Astrocyte of the hippocampus (primary cell): ENCODE data around the gene TBC1D2B.

Experiments used
- DNase-seq: peaks from one replicate; pipeline ENCODE4 v3.0.0; 2011; ENCODE audit warnings: low read depth, low spot score

TBC1D2B gene

DNA sequence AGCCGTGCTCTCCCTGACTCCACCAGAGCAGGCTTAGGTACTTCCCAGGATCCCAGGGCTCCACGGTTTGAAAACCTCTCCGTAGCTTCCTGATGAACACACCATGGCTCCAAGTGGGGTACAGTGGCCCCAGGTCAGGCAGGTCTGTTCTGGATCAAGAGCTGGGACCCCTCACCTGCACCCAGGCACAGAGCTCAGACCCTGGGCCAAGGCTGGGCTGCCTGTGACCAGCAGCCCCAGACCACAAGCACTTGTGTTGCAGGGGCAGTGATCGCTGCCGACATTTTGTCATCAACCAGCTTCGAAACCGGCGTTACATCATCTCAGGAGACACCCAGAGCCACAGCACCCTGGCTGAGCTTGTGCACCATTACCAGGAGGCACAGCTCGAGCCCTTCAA is 20.2 kb upstream of the TBC1D2B start:
- no peak for DNase-seq

DNA sequence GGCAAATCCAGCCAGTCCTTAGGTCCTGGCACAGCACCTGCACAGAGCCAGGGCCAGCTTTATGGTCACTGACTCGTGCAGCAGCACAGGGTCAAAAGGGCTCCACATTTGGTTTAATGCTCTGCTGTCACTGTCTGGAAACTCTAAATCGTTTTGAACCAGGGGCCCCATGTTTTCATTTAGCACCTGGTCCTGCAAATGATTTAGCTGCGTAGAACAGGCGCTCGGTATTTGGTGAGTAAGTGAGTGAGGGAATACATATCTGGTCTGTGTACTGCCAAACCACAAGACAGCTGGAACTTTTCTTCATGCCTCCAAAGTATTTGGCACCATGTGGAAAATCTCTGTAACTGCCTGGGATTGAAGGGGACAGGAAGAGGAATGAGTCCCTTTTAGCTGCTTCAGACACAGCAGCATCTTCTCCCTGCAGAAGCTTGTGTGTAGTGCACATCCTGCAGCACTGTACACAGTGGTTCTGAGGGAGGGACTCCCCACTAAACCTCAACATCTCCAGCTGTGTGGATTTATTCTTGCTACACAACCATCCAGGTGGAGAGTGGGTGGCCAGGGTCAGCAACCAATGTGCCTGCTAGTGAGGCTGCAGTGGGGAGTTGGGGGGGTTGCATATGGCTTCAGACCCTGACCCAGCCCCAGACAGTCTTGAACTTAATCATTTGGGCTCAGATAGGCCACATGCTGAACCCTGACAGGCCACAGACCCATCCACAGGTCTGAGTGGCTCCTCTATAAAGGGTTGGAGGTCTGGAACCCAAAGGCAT is 15.9 kb upstream of the TBC1D2B start:
- DNase-seq, result peak; percentile 71

DNA sequence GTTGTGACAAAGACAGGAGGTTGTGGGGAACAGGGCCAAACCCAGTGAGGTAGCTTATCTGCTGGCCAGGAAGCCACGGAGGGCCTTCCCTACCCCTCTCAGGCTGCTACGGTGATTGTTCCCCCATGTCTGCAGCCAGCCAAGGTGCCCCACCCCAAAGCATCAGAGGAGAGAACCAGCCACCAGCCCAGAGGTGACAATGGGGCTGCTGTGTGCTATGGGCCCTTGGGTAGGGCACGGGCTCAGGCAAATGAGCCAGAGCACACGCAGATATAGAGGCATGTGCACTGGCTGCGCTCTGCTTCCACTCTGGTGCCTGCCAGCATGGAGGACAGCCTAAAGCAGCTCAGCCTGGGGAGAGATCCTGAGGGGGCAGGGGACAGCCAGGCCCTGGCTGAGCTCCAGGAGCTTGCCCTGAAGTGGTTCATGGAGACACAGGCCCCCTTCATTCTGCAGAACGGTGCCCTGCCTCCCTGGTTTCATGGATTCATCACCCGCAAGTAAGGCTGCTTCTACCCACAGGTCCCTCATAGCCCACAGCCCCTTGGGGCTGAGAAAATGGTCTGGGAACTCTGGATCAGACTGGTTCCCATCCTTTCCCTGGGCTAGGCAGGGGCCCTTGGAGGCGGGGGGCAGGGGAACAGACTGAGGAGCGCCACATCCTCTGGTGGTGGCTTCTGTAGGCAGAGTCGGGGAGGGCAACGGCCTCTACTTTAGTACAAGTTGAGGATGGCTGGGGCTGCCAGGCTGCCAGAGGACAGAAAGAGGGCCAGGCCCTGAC is 14.9 kb upstream of the TBC1D2B start, which contains the start of gene SH2D7:
SH2D7 (plus strand) TSS at position 301 of the 781 bp plus-strand sequence; CDS start at position 325, 24 bp downstream.
- DNase-seq, result no peak

DNA sequence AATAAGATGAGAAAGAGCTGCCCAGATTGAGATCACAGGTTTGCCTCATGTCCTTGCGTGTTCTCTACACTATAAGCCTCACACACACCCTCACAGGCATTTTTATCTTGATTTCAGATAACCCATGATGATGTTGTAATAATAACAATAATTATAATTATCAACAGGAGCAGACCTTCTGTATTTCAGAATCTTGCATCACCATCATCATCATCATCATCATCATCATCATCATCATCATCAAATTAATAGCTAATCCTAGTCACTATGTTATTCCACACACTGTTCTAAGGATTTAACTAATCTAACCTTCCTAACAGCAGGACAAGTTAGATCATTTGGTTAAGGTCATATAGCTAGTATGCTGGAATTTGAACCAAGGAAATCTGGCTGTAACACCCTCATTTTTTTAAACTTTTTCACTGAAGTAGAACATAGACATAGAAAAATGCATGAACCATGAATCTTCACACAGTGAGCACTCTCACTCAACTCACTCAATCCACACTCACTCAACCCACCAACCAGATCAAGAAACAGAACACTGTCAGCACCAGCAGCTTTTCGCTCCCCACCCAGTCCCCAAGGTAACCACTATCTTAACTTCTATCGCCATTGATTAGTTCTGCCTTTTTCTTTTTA is 13.0 kb upstream of the TBC1D2B start:
- DNase-seq, result no peak

- no peak for DNase-seq
These were observed 11.2 kb upstream of the TBC1D2B start for GRCh38 chr15:78088773-78089080.

DNA sequence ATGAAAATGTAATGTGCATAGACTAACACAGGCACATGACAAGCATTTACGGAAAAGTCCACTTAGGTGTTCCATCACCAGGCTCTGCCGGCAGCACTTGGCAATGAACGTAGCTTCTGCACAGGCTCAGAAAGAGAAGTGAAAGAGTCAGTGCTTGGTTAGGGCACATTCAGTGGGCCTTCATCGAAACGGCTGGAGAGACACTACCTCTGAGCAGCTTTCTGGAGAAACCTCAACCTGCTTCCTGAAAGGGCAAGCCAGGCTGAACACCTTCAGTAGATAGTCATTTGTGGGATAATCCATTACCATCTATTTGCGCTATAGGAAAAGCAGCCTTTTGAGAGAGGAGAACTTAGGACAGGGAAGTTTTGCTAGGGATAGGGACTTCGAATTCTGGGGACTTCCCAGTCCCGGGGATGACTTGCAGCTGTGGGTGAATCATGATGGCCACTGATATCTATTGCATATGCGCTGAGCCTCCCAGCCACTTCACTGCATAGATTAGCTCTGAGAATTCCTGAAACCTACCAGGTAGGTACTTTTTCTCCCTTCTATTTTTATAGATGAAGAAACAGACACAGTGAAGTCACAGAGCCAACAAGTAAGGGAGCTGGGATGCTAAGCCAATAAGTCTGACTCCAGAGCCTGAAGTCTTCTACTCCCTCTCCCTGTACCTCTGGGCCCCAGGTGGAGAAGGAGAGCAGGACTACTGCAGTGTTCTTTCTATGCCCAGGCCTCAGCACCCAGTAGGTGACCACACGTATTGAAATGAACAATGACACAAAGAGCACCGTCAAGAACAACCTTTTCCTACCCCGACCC is 10.7 kb upstream of the TBC1D2B start:
- DNase-seq, result no peak

- no peak for DNase-seq
These were observed 8.4 kb upstream of the TBC1D2B start for GRCh38 chr15:78085928-78086327.

DNA sequence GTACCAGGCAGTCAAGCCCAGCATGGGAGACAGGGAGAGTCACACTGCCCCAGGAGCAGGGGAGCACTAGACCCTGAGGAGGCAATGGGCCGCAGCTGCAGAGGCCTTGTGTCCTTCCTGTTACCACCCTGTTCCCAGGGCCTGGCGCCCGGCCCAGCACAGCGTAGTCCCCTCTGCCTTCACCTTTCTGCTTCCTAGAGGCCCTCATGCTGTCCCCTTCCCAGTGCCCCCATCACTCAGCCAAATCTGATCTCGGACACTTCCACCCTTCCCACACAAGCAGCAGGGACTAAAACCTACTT is 6.9 kb upstream of the TBC1D2B start:
- DNase-seq, result no peak

DNA sequence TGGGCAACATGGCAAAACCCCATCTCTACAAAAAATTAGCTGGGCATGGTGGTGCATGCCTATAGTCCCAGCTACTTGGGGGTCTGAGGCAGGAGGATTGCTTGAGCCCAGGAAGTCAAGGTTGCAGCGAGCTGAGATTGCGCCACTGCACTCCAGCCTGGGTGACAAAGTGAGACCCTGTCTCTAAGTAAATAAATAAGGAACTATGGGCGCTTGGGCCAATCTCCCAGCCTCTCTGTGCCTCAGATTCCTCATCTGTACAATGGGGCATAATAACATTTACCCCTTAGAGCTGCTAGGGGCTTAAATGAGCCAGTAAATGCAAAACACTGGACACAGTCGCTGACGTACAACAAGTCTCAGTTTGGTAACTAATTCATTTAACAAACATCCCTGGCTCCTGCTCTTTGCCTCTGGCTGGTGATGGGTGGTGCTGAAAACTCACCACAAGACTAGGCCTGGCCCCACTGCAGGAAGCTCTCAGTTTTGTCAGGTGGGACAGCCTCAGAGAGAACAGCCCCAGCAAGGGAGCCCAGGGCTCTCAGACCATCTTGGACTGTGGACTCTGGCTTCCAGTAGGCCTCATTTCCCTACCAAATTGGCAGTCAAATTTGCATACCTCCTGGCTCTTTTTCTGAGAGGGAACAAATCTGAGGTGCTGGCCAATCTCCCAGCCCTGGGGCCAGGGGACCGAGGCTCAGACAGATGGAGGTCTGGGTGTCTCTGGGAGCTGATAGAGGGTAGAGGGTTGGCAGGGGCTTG is 6.4 kb upstream of the TBC1D2B start:
- peak; percentile 21 for DNase-seq

DNA sequence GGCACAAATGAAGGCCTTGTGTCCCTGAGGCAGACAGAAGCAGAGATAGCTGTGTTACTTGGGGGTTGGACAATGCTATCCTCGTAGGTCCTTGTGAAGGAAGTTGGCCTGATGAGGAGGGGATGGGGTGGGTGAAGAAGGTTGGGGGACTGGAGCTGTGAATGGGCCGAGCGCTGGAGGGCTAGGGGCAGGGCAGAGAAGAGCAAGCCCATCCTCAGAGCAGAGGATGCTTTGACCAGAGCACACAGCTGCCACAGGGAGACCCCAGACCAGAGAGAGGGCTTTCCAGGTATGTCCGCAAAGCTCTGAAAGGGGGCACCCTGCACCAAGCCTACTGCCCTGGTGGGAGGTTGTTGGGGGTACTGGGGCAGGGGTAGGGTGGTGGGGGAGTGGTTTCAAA is 5.7 kb upstream of the TBC1D2B start:
- DNase-seq, result no peak

- DNase-seq, result no peak
These were observed 5.2 kb upstream of the TBC1D2B start for GRCh38 chr15:78082743-78083110.

DNA sequence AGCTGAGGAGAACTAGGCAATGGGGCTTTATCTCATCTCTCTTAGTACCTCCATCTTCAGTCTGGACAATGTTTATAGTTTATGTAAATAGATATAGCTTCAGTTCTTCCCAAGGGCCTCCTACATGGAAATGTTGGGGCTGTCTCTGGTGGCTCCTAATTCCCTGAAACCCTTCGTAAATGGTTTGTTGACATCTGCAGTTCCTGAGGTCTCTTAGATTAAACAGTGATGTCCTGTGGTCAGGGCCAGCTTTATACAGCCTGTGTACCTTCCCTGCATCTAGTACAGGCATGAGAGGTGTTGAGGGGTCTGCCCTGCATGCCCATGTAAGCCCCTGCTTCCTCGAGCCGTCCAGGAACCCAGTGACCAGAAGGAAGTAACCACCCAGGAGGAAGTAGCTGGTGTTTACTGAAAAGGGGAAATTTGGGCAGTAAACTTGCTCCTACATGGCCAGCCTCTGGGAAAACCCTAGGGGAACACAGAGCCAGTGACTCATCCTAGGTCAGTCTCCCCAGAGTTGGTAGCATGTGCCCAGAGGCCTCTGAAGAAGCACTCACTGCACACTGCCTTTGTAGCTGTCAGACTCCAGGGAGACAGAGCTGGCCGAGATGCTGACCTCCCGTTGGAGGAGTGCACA is 4.7 kb upstream of the TBC1D2B start:
- no peak for DNase-seq

DNA sequence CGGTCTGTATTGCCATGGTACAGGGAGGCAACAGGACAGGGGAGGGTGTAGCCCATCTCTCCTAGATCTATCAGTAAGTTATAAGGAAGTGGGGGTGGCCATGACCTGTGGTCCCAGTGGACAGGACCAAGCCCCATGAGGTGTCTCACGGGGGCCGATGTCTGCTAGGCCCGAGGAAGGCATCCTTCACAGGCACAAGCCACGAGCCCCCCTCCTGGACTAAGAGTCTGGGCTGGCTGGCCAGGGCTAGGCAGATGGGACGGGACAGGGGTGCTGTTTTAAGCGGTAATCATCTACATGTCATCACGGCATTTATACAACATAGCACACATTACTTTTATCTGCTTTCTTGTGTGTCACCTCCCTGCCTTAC is 2.6 kb upstream of the TBC1D2B start:
- no peak for DNase-seq

DNA sequence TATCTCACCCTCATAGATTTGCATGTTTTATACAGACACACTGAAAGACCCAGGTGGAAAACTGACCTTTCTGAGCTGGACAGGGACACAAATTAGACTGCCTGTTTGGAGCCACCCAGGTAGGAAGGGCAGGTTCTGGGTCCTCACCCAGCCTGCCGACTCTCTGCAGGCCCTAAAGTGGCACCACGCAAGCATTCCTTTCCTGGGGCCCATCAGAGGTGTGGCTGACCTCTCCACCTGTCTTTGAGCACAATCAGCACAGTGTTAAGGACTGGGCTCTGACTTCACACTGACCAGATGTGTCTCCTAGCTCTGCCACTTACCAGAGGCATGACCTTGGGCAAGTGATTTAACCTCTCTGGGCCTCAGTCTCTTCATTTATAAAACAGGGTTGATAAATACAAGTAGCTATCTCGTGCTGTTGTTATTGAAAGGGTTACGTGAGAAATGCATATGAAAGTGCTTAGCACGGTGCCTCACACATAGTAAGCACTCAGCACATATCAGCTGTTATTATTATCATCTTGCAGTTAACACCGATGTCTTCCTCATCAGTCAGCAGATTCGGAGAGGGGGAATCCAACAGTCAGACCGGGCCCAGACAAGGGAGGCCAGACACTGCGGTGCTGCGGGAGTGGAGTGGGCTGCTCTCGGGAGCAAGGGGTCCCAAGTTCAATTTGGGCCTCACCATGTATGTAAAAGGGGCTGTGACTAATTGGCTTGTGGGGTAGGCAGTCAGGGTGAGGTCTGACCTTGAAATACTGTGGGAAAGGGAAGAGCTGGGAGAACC is 2.0 kb upstream of the TBC1D2B start:
- DNase-seq, result no peak

GRCh38 chr15:78077871-78078210 is 330 bp upstream of the TBC1D2B start:
- DNase-seq, result no peak

- DNase-seq, result no peak
These were observed 1.1 kb downstream of the TBC1D2B start for GRCh38 chr15:78076231-78077052.

DNA sequence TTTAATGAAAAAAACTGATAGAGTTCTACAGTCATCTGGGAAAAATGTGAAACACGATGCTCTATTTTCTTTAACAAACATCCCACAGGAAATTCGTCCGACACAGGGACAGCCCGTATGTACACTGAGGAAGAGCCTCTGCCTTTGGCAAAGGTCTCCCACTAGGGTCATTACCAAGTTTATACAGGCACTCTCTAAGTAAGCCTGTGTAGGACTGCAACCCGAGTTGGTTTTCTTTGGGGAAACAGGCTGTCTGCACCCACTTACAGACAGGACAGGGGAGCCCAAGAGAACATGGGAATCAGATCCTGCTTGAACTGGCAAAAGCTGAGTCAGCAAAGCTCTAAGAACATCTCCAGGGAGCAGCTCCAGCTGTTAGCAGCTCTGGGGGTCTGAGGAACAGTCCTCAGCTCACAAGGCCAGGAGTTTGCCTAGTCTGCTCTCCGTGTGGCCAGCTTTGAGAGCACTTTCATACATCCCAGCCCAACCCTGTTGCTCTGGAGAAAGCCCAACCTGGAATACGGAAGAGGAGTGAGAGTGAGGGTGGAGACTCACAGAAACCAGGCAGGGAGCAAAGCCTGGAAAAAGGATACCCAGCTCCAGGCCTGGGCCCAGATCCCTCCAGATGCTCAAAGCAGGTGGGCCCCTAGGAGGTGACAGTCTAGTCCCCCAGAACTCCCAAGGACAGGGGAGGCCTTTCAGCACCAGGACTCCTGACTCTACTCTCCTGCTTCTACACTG is 1.9 kb downstream of the TBC1D2B start:
- peak; percentile 89 for DNase-seq

GRCh38 chr15:78073046-78073787 is 4.3 kb downstream of the TBC1D2B start:
- DNase-seq, result no peak
